Loucy (cell line): ENCODE data around the gene SPNS3.

Experiments used
- EZH2phosphoT487 ChIP-seq: fragments of 200-600 bp; IDR thresholded peaks from 2 replicates; pipeline ENCODE4 v1.6.1; 2018; ENCODE audit warnings: antibody characterized with exemption, mild to moderate bottlenecking, moderate library complexity, borderline replicate concordance
- TF ChIP-seq, protein P1 (sequence below): fragments of 200-600 bp; sonication (generic); conservative IDR thresholded peaks from 2 replicates; pipeline ENCODE4 v1.5.1; 2014; ENCODE audit warnings: mild to moderate bottlenecking, antibody characterized with exemption, low read length

DNA sequence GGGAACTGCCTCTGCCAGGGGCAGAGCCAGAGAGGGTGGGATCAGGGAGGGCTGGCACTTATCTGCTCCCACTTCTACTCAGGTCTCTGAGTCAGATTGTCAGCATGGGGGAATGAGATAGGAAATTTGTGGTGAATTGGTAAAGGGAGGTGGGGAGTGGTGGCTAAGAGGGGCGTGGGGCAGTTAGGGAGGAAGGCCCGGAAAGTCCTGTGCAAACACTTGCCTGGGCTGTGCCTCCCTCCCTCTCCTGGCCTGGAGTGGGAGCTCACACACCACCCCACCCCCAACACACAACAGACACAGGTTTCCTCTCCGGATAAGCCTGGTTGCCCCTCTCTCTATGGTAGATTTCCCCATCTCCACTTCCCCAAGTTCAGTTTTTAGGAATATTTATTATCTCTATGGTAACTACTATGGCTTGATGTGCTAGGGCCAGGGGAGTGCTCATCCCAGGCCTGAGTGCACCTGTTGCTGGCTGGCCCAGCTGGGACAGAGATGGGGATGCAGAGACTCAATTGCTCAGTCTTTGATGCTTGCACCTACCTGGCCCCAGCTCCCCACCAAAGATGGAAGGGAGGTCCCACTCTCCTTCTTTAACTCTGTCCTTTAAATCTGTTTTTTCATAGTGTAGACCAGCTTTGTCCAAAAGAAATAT is 67.7 kb downstream of the SPNS3 start:
- TF ChIP-seq, protein P1, sequence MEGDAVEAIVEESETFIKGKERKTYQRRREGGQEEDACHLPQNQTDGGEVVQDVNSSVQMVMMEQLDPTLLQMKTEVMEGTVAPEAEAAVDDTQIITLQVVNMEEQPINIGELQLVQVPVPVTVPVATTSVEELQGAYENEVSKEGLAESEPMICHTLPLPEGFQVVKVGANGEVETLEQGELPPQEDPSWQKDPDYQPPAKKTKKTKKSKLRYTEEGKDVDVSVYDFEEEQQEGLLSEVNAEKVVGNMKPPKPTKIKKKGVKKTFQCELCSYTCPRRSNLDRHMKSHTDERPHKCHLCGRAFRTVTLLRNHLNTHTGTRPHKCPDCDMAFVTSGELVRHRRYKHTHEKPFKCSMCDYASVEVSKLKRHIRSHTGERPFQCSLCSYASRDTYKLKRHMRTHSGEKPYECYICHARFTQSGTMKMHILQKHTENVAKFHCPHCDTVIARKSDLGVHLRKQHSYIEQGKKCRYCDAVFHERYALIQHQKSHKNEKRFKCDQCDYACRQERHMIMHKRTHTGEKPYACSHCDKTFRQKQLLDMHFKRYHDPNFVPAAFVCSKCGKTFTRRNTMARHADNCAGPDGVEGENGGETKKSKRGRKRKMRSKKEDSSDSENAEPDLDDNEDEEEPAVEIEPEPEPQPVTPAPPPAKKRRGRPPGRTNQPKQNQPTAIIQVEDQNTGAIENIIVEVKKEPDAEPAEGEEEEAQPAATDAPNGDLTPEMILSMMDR, result no peak
- TF ChIP-seq EZH2phosphoT487, result no peak
